HEK293T (cell line): ENCODE measurements around the gene NUSAP1.

Source experiments
- CTCF ChIA-PET: fragments of 350-600 bp; formaldehyde crosslinking; extraction: SDS; loops from one replicate; lab custom pipeline; 2021; ENCODE audit warnings: antibody characterized with exemption, inconsistent platforms; lab: Yijun Ruan, JAX
- POLR2A ChIA-PET: fragments of 350-600 bp; formaldehyde crosslinking; extraction: SDS; loops from one replicate; lab custom pipeline; 2020; ENCODE audit warnings: antibody characterized with exemption, inconsistent platforms; lab: Yijun Ruan, JAX
- DNase-seq: peaks from one replicate; pipeline ENCODE4 v3.0.0; 2012; ENCODE audit warnings: mixed read lengths; ENCODE audit errors: extremely low spot score
- ARNT ChIP-seq: fragments of 450-650 bp; IDR thresholded peaks from 2 replicates; pipeline ENCODE4 v1.6.1; 2017; ENCODE audit warnings: mild to moderate bottlenecking
- BHLHE40 ChIP-seq: fragments of 450-650 bp; IDR thresholded peaks from 2 replicates; pipeline ENCODE4 v1.6.1; 2016; ENCODE audit warnings: mild to moderate bottlenecking, moderate library complexity, borderline replicate concordance
- ELF4 ChIP-seq: fragments of 450-650 bp; IDR thresholded peaks from 2 replicates; pipeline ENCODE4 v1.6.1; 2017; ENCODE audit warnings: antibody characterized with exemption
- FOXA1 ChIP-seq: fragments of 450-650 bp; IDR thresholded peaks from 2 replicates; pipeline ENCODE4 v1.6.1; 2016; ENCODE audit warnings: mild to moderate bottlenecking
- FOXK2 ChIP-seq: fragments of 450-650 bp; IDR thresholded peaks from 2 replicates; pipeline ENCODE4 v1.6.1; 2016; ENCODE audit warnings: mild to moderate bottlenecking
- FOXM1 ChIP-seq: fragments of 450-650 bp; IDR thresholded peaks from 2 replicates; pipeline ENCODE4 v1.6.1; 2017; ENCODE audit warnings: mild to moderate bottlenecking, borderline replicate concordance
- HDGF ChIP-seq: fragments of 450-650 bp; IDR thresholded peaks from 2 replicates; pipeline ENCODE4 v1.6.1; 2017; ENCODE audit warnings: antibody characterized with exemption, borderline replicate concordance
- L3MBTL2 ChIP-seq: fragments of 450-650 bp; conservative IDR thresholded peaks from 2 replicates; pipeline ENCODE4 v1.6.1; 2016; ENCODE audit warnings: mild to moderate bottlenecking
- LEF1 ChIP-seq: fragments of 450-650 bp; IDR thresholded peaks from 2 replicates; pipeline ENCODE4 v1.6.1; 2017; ENCODE audit warnings: mild to moderate bottlenecking, borderline replicate concordance
- NFRKB ChIP-seq: fragments of 450-650 bp; IDR thresholded peaks from 2 replicates; pipeline ENCODE4 v1.6.1; 2016; ENCODE audit warnings: mild to moderate bottlenecking, moderate library complexity
- PKNOX1 ChIP-seq: fragments of 450-650 bp; IDR thresholded peaks from 2 replicates; pipeline ENCODE4 v1.6.1; 2016
- SUZ12 ChIP-seq: fragments of 450-650 bp; IDR thresholded peaks from 2 replicates; pipeline ENCODE4 v1.6.1; 2016; ENCODE audit warnings: mild to moderate bottlenecking
- TARDBP ChIP-seq: fragments of 450-650 bp; IDR thresholded peaks from 2 replicates; pipeline ENCODE4 v1.6.1; 2016
- ZNF384 ChIP-seq: fragments of 450-650 bp; IDR thresholded peaks from 2 replicates; pipeline ENCODE4 v1.6.1; 2016

The NUSAP1 gene

GRCh38 chr15:41429003-41429890 is 96.6 kb downstream of the NUSAP1 start:
- ChIA-PET POLR2A (no interaction called here), CTCF (no interaction called here)
- no peak for DNase-seq
- TF ChIP-seq FOXK2: no peak
- no peak for TF ChIP-seq FOXM1
- TF ChIP-seq ARNT: no peak
- TF ChIP-seq LEF1: no peak
- no peak for TF ChIP-seq NFRKB
- no peak for TF ChIP-seq ZNF384
- TF ChIP-seq L3MBTL2: no peak
- TF ChIP-seq ELF4: no peak
- TF ChIP-seq FOXA1: no peak
- no peak for TF ChIP-seq HDGF
- TF ChIP-seq PKNOX1: no peak
- TF ChIP-seq SUZ12: no peak
- no peak for TF ChIP-seq TARDBP
- no peak for TF ChIP-seq BHLHE40
